ENCODE measurements around the gene HRAS.
A peak's percentile ranks its signal among the peaks of the same experiment; 100 is the strongest.

The HRAS gene

DNA sequence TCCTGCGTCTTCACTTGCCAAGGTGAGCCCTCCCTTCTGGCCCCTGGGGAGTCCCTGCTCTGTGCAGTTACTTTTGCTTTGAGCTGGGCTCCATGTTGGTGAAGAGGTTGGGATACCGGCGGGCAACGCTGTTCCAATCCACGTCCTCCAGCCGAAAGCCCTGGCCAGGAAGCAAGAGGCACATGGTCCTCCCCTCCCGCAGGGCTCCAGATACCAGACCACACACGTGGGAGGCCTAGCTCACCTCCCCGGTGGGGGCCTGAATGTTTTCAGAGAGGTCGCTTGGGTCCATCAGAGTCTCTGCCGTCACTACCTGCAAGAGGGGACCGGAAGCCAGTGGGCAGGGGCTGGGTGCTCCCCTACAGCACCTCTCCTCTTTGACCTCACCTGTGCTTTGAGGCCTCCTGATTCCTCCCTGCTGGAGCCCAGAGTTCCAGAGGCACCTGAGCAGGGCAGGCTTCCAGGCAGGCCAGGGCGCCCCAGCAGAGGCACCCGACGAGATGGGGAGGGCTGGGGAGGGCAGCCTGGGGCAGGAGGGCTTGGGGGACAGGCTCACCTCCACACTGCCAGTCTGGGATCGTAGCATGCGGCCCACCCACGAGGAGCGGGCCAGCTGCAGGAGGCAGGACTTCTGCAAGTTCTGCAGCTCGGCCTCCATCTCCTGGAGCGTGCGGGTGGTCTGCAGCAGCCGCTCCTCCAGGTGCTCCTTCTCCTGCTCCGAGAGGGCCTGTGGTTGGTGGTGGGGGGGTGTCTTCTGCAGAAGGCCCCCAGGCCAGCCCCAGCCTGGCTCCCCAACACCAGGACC lies 22.2 kb upstream of the HRAS start:
- no peak overlapping the region for H3K27ac ChIP-seq
- H3K9me3 ChIP-seq (ENCODE audit: low read depth, low read length), result no peaks in the 10 kb centered on the region
- H3K4me3 ChIP-seq, result no peak overlapping the region
- H3K36me3 ChIP-seq (ENCODE audit: insufficient read depth, low read length), result no peaks in the 10 kb centered on the region
- H3K9ac ChIP-seq (ENCODE audit: insufficient read length), result no peak overlapping the region
- TF ChIP-seq POLR2AphosphoS5 (IDR thresholded peaks at IDR 0.05; ENCODE audit: borderline replicate concordance, low read depth, low read length), result no peak
- DNase-seq (ENCODE audit: low read depth, low spot score), result no peak

DNA sequence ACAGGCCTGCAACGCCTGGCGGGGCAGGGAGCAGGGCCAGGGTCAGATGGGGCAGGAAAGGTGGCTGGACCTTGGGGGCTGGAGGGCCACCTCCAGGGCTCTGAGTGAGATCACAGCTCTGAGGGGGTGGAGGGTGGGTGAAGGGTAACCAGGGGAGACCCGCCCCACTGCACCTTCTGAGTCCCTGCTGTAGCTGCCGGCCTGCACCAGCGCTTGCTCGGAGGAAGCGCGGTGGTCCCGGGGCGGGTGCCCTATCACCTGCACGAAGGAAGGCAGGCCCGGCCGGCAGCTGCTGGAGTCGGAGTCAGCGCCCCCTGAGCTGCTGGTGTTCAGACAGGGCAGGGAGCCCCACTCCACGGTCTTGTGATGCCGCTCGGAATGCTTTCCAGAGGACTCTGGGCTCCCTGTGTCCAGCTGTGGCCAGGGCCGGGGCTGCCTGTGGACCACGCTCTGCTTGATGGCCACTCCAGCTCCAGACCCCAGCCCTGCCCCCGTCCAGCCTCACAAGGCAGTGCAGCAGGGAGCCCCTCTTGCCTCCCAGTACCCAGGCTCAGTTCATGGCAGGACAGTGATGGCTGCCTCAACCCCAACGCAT lies 21.4 kb upstream of the HRAS start:
- Histone ChIP-seq H3K9me3 (ENCODE audit: low read depth, low read length) (no peaks in the 10 kb centered on the region), H3K27ac (no peak overlapping the region), H3K36me3 (ENCODE audit: insufficient read depth, low read length) (no peaks in the 10 kb centered on the region), H3K4me3 (no peak overlapping the region), H3K9ac (ENCODE audit: insufficient read length) (no peak overlapping the region)
- no peak for DNase-seq (ENCODE audit: low read depth, low spot score)
- TF ChIP-seq EZH2 (IDR thresholded peaks at IDR 0.05) (no peak), POLR2AphosphoS5 (IDR thresholded peaks at IDR 0.05; ENCODE audit: borderline replicate concordance, low read depth, low read length) (no peak), FOXP2 (optimal IDR thresholded peaks at IDR 0.05; ENCODE audit: control extremely low read depth, extremely low read length, insufficient read depth) (no peak)

DNA sequence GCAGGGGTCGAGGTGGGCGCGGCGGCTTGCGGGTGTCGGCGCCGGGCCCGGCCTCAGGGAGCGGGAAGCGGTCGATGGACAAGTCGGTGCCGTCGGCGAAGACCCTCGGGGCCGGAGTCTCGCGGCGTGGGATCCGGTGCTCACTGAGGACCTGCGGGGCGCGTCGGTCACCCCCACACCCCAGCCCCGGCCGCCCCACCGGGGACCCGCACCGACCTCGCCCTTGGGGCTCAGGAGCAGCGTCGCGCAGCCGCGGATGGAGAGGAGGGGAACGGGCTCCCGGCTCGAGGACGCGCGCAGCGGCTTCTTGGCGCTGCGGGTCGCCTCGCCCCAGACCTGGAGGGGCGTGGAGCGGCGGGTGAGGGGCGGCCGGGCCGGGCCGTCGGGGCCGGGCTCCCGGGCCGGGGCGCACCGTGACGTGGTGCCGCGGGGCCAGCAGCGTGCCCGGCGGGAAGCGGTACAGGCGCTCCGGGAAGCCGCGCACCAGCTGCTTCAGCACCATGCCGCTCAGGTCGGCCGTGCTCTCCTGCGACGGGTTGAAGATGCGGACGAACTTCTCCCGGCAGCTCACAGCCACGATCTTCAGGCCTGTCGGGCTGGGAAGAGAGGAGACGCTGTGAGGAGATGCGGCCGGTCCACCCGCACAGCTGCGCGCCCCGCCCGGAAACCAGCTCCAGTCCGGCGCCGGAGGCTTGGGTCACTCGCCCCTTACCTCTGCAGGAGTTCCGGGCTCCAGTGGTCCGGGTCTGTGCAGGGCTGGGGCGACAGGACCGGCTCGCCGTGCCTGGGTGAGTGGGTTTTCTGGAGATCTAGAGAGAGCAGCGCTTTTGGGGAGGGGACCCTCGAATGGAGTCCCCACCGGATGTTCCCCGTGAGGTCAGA lies 20.6 kb upstream of the HRAS start:
- TF ChIP-seq EZH2 (IDR thresholded peaks at IDR 0.05) (no peak), FOXP2 (optimal IDR thresholded peaks at IDR 0.05; ENCODE audit: control extremely low read depth, extremely low read length, insufficient read depth) (no peak), POLR2AphosphoS5 (IDR thresholded peaks at IDR 0.05; ENCODE audit: borderline replicate concordance, low read depth, low read length) (no peak)
- H3K4me3 ChIP-seq, result peak overlapping the region; percentile 78
- H3K9ac ChIP-seq (ENCODE audit: insufficient read length), result no peak overlapping the region
- H3K27ac ChIP-seq, result no peak overlapping the region
- no peak for DNase-seq (ENCODE audit: low read depth, low spot score)
- no peaks in the 10 kb centered on the region for H3K36me3 ChIP-seq (ENCODE audit: insufficient read depth, low read length)
- no peaks in the 10 kb centered on the region for H3K9me3 ChIP-seq (ENCODE audit: low read depth, low read length)

GRCh38 chr11:555227-555779 lies 19.9 kb upstream of the HRAS start:
- no peak for DNase-seq (ENCODE audit: low read depth, low spot score)
- H3K9me3 ChIP-seq (ENCODE audit: low read depth, low read length), result no peaks in the 10 kb centered on the region
- TF ChIP-seq FOXP2 (optimal IDR thresholded peaks at IDR 0.05; ENCODE audit: control extremely low read depth, extremely low read length, insufficient read depth), result no peak
- TF ChIP-seq POLR2AphosphoS5 (IDR thresholded peaks at IDR 0.05; ENCODE audit: borderline replicate concordance, low read depth, low read length), result no peak
- no peak overlapping the region for H3K9ac ChIP-seq (ENCODE audit: insufficient read length)
- H3K27ac ChIP-seq, result no peak overlapping the region
- peak overlapping the region; percentile 78 for H3K4me3 ChIP-seq
- no peaks in the 10 kb centered on the region for H3K36me3 ChIP-seq (ENCODE audit: insufficient read depth, low read length)

- TF ChIP-seq FOXP2 (optimal IDR thresholded peaks at IDR 0.05; ENCODE audit: control extremely low read depth, extremely low read length, insufficient read depth) (no peak), POLR2AphosphoS5 (IDR thresholded peaks at IDR 0.05; ENCODE audit: borderline replicate concordance, low read depth, low read length) (no peak), EZH2 (IDR thresholded peaks at IDR 0.05) (no peak)
- Histone ChIP-seq H3K4me3 (peak overlapping the region; percentile 78), H3K27ac (no peak overlapping the region), H3K9me3 (ENCODE audit: low read depth, low read length) (no peaks in the 10 kb centered on the region), H3K36me3 (ENCODE audit: insufficient read depth, low read length) (no peaks in the 10 kb centered on the region), H3K9ac (ENCODE audit: insufficient read length) (no peak overlapping the region)
- DNase-seq (ENCODE audit: low read depth, low spot score), result no peak
Observed at GRCh38 chr11:554428-555226, 19.3 kb upstream of the HRAS start.

GRCh38 chr11:553988-554340 lies 18.6 kb upstream of the HRAS start:
- Histone ChIP-seq H3K4me3 (no peak overlapping the region), H3K9me3 (ENCODE audit: low read depth, low read length) (no peaks in the 10 kb centered on the region), H3K36me3 (ENCODE audit: insufficient read depth, low read length) (no peaks in the 10 kb centered on the region), H3K27ac (no peak overlapping the region), H3K9ac (ENCODE audit: insufficient read length) (no peak overlapping the region)
- no peak for TF ChIP-seq POLR2AphosphoS5 (IDR thresholded peaks at IDR 0.05; ENCODE audit: borderline replicate concordance, low read depth, low read length)
- no peak for TF ChIP-seq EZH2 (IDR thresholded peaks at IDR 0.05)
- no peak for TF ChIP-seq FOXP2 (optimal IDR thresholded peaks at IDR 0.05; ENCODE audit: control extremely low read depth, extremely low read length, insufficient read depth)
- DNase-seq (ENCODE audit: low read depth, low spot score), result no peak

- DNase-seq (ENCODE audit: low read depth, low spot score), result no peak
- no peak overlapping the region for H3K9ac ChIP-seq (ENCODE audit: insufficient read length)
- H3K36me3 ChIP-seq (ENCODE audit: insufficient read depth, low read length), result no peaks in the 10 kb centered on the region
- TF ChIP-seq POLR2AphosphoS5 (IDR thresholded peaks at IDR 0.05; ENCODE audit: borderline replicate concordance, low read depth, low read length) (no peak), EZH2 (IDR thresholded peaks at IDR 0.05) (no peak), FOXP2 (optimal IDR thresholded peaks at IDR 0.05; ENCODE audit: control extremely low read depth, extremely low read length, insufficient read depth) (no peak)
- no peak overlapping the region for H3K27ac ChIP-seq
- H3K4me3 ChIP-seq, result no peak overlapping the region
- no peaks in the 10 kb centered on the region for H3K9me3 ChIP-seq (ENCODE audit: low read depth, low read length)
Observed at GRCh38 chr11:553083-553987, 18.0 kb upstream of the HRAS start.
